GM12872 (cell line): Measurements from ENCODE around the gene SDK1.

Experiments used
- CTCF ChIP-seq: IDR thresholded peaks from 3 replicates; pipeline ENCODE4 v1.5.1; 2011; ENCODE audit warnings: low read depth, mild to moderate bottlenecking, low read length, moderate library complexity; ENCODE audit not compliant: insufficient read depth

Gene SDK1

GRCh38 chr7:3673524-3673923, 372.5 kb downstream of the SDK1 start:
- peak; percentile 28; the same call in 1 of the 3 replicates for TF ChIP-seq CTCF

DNA sequence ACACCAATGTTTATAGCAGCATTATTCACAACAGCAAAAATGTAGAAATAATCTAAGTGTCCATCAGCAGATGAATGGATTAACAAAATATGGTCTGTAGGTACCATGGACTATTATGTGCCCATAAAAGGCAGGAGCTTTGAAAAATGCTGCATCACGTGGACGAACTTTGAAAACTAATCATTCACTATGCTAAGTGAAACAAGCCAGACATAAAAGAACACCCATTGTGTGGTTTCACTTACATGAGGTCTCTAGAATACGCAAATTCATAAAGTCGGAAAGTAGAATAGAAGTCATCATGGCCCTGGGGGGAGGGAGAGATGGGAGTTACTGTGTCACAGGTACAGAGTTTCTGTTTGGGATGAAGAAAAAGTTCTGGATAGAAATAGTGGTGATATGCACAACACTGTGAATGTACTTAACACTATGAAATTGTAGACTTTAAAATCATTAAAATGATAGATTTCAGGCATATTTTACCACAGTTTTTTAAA, 377.3 kb downstream of the SDK1 start:
- no peak for TF ChIP-seq CTCF

- no peak for TF ChIP-seq CTCF
Observed at GRCh38 chr7:3682028-3682710, 381.1 kb downstream of the SDK1 start.

DNA sequence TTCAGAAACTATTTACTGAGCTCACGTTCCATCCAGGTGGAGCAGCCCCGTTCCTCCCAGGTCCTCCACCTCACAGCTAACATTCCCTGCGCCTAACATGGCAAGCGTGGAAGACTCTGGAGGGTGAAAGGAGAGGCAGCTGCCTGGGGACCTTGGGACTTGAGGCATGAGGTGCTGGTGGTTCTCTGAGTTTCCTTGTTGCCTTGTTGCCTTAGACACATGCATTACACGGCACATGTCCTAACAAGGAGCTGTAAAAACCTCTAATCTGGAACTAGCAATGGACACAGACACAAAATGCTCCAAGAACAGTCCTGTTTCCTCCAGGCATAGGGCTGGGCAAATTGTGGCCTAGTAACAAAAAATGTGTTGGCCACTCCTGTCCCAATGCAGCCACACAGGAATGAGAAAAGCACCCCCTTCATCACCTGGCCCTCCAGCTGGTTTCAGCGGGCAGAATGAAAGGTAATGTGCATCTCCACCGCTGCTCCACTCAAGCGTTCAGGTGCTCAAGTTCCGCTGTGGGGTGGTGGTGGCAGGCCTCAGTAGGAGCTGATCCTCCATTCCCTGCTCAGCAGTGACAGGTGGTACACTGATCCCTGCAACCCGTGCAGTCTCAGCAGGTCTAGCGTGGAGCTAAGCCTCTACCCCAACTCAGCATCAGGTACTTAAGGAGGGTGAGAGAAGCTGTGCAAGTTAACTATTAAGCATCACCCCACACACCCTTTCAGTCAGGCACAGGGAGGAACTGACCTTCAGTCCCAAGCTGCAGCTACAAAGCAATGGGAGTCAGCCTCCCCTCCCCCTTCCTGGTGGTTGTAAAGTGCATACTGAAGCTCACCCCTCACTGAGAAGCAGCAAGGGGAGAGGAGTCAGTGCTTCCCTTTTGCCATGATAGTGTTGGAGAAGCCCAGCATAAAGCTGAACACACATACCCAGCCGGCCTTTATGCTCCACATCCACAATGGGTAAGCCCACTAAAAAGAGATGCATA, 382.8 kb downstream of the SDK1 start:
- TF ChIP-seq CTCF = no peak

- TF ChIP-seq CTCF = no peak
Observed at GRCh38 chr7:3688071-3688470, 387.0 kb downstream of the SDK1 start.

DNA sequence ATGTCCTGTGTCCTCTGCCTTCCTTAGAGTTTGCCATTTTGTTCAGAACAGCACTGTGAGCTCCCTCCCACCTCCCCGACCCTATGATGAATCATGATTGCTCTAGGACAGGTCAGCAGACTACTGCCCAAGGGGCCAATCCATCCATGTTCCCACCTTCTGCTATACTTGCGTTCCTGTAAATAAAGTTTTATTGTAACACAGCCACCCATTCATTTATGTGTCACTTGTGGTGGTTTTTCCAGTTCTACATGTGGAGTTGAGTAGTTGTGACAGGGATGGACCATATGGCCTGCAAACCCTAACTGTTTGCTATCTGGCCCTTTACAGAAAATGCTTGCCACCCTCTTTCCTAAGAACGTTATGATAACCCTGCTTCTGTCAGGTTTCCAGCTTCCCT, 387.8 kb downstream of the SDK1 start:
- no peak for TF ChIP-seq CTCF

GRCh38 chr7:3691478-3692158, 390.6 kb downstream of the SDK1 start:
- TF ChIP-seq CTCF = no peak
